ENCODE results near the gene DDX11. TPM values are rescaled to one million over a fixed set of nuclear protein-coding genes. Genes with fewer than 3 reads are reported as not detected.

DDX11 gene
- total RNA-seq: 7.6 and 10.3 TPM in 2 replicates

GRCh38 chr12:31073527-31074332 lies at the start of gene DDX11:
TSS of gene DDX11 (plus strand) at chr12:31073860. CDS start at chr12:31078394, 4,534 bp downstream.

Other genes with a start within 250 kb of the DDX11 start
- gene TSPAN11, start 147.1 kb upstream of the DDX11 start, total RNA-seq: 0.44 and 2.1 TPM in 2 replicates

All from cardiac ventricle fibroblast (primary cell).